Glomerular endothelial cell (primary cell): ENCODE measurements around the gene BTBD16. TPM values are rescaled to one million over a fixed set of nuclear protein-coding genes. Genes with fewer than 3 reads are reported as not detected.

Experiments
- total RNA-seq: library from RNA; depleted of rRNA; stranded (reverse); fragments of >200 nt; gene quantifications from 2 replicates; pipeline ENCODE4 v1.2.3, GENCODE V29; 2015

The BTBD16 gene
- total RNA-seq, 1 donor from 2014 or later = 0.47 TPM

Other genes with a start within 250 kb of the BTBD16 start
- gene PLEKHA1, start 103.4 kb downstream of the BTBD16 start, total RNA-seq = 42.1 and 46.0 TPM in 2 replicates
- not detected in 2 replicates for gene ARMS2, start 183.4 kb downstream of the BTBD16 start, total RNA-seq
- gene HTRA1, start 190.3 kb downstream of the BTBD16 start, total RNA-seq = 210 and 307 TPM in 2 replicates